ENCODE data around the gene FBLN1. TPM values are rescaled to one million over a fixed set of nuclear protein-coding genes. Genes with fewer than 3 reads are reported as not detected.

FBLN1 gene
- total and polyA plus RNA-seq, 2 donors (not counting 3 experiments of a cell fraction or from before 2014, with no cell fraction given), result 1.2 to 4.0 TPM

GRCh38 chr22:45503050-45503815, 550 bp downstream of the FBLN1 start:
- Histone ChIP-seq H3K9me3 (replicated peaks; ENCODE audit: control insufficient read depth, insufficient read depth, low read length) (no peaks in the 10 kb centered on the region), H3K36me3 (ENCODE audit: control insufficient read depth in 2 of 2, extremely low read depth in 1 of 2, insufficient read depth in 2 of 2, low read length in 2 of 2) (no peaks in the 10 kb centered on the region), H2AFZ (ENCODE audit: low read depth, low read length) (peak overlapping the region; percentile 82), H4K20me1 (replicated peaks; ENCODE audit: control insufficient read depth, extremely low read depth, insufficient read depth, low read length) (no peaks in the 10 kb centered on the region), H3K4me1 (ENCODE audit: control insufficient read depth, extremely low read depth, insufficient read depth, low read length) (peaks cover 4% of the 10 kb centered on the region), H3K4me2 (ENCODE audit: insufficient read depth, low read length) (no peak overlapping the region), H3K27me3 (ENCODE audit: control insufficient read depth in 2 of 2, insufficient read depth in 2 of 2, low read length in 2 of 2) (peaks cover 4 to 5% of the 10 kb centered on the region in 2 experiments), H3K79me2 (ENCODE audit: control insufficient read depth, insufficient read depth, low read length) (no peaks in the 10 kb centered on the region), H3K9me1 (replicated peaks; ENCODE audit: control insufficient read depth, extremely low read depth, insufficient read depth, low read length) (no peaks in the 10 kb centered on the region), H3K27ac (ENCODE audit: insufficient read depth, low read depth, low read length) (no peak overlapping the region), H3K9ac (replicated peaks; ENCODE audit: extremely low read depth, insufficient read depth, low read length) (peak overlapping the region; percentile 6), H3K4me3 (replicated peaks in 1 of 3; ENCODE audit: insufficient read depth in 1 of 3, low read depth in 1 of 3, low read length in 3 of 3) (peak overlapping the region in 1 of 3 experiments; percentile 25)
- intact Hi-C loops (cut with micrococcal nuclease), result no loop called here
- CTCF ChIA-PET, result no interaction called here
- dilution Hi-C loops (cut with MboI; ENCODE audit: extremely low pct_ligation_motif_present, low sequenced_read_pairs), result no loop called here
- POLR2A ChIA-PET, result no interaction called here
- TF ChIP-seq POLR2AphosphoS5 (IDR thresholded peaks at IDR 0.05; ENCODE audit: insufficient read depth, low read depth, low read length) (no peak), FOS (IDR thresholded peaks at IDR 0.05; ENCODE audit: borderline replicate concordance, insufficient read depth, low read length) (no peak), GATA2 (IDR thresholded peaks at IDR 0.05; ENCODE audit: insufficient read depth, insufficient read length, low read depth, low read length) (no peak), POLR2A (IDR thresholded peaks at IDR 0.05; ENCODE audit: low read depth, low read length) (no peak), MYC (IDR thresholded peaks at IDR 0.05; ENCODE audit: low read depth, low read length) (no peak), JUN (IDR thresholded peaks at IDR 0.05; ENCODE audit: borderline replicate concordance, insufficient read depth, insufficient read length, low read depth) (no peak), EZH2 (IDR thresholded peaks at IDR 0.05; ENCODE audit: borderline replicate concordance, low read depth, low read length, severe bottlenecking) (no peak), MAX (IDR thresholded peaks at IDR 0.05; ENCODE audit: insufficient read depth, insufficient read length) (no peak)
- TF ChIP-seq, protein P1, sequence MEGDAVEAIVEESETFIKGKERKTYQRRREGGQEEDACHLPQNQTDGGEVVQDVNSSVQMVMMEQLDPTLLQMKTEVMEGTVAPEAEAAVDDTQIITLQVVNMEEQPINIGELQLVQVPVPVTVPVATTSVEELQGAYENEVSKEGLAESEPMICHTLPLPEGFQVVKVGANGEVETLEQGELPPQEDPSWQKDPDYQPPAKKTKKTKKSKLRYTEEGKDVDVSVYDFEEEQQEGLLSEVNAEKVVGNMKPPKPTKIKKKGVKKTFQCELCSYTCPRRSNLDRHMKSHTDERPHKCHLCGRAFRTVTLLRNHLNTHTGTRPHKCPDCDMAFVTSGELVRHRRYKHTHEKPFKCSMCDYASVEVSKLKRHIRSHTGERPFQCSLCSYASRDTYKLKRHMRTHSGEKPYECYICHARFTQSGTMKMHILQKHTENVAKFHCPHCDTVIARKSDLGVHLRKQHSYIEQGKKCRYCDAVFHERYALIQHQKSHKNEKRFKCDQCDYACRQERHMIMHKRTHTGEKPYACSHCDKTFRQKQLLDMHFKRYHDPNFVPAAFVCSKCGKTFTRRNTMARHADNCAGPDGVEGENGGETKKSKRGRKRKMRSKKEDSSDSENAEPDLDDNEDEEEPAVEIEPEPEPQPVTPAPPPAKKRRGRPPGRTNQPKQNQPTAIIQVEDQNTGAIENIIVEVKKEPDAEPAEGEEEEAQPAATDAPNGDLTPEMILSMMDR (IDR thresholded peaks at IDR 0.05; ENCODE audit: extremely low read depth in 1 of 2, insufficient read depth in 1 of 2, low read depth in 1 of 2, low read length in 2 of 2), result no peak
- no TSS peak for BruUV-seq (replicated peaks)
- no peak for DNase-seq (ENCODE audit: low read depth, low spot score)
- FAIRE-seq, result no peak

Data from endothelial cell of umbilical vein (primary cell).